ENCODE measurements around the gene MEI1.

The MEI1 gene

DNA sequence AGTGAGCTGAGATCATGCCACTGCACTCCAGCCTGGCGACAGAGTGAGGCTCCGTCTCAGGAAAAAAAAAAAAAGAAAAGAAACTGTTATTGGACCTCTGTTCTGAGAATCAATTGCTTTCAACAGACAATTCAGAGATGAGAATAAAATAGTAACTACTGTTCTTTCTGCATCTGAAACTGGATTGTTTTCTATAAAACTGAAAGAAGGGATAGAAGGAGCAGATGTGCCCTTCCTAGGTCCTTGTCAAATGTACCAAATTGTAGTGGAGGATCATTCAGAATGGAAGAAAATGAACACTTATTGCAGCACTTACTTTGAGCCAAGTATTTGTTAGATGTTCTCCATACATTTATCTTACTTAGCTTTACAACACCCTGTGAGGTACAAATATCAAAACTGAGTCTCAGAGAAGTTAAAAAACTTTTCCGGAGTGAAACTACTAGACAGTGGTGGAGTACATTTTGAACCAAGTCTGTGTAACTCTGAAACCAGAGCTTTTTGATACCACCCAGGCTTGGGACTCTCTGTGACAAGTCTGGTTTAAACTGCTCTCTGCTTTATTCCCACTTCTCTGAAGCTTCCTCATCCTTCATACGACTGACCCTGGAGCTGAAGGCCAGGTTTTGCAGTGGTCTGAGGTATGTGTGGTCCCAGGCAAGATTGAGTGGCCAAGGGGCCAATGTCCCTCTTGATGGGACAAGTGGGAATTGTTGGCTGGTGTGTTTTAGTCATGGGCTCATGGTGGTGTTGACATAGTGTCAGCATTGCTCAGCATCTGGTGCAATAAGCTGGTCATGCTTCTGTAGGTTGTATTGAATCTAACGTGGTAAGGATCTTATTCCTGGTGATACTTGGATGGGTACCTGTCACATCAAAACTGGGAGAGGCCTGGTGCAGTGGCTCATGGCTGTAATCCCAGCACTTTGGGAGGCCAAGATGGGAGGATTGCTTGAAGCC, 53.0 kb downstream of the MEI1 start:
- Mint-ChIP-seq H3K27me3 (ENCODE audit: low read depth) (peaks cover 21% of the 10 kb centered on the region), H3K36me3 (ENCODE audit: low read depth) (no peaks in the 10 kb centered on the region), H3K4me1 (ENCODE audit: low read depth) (peaks cover 2% of the 10 kb centered on the region), H3K4me3 (no peak overlapping the region), H3K9me3 (no peaks in the 10 kb centered on the region), H3K27ac (peak overlapping the region; percentile 34)

DNA sequence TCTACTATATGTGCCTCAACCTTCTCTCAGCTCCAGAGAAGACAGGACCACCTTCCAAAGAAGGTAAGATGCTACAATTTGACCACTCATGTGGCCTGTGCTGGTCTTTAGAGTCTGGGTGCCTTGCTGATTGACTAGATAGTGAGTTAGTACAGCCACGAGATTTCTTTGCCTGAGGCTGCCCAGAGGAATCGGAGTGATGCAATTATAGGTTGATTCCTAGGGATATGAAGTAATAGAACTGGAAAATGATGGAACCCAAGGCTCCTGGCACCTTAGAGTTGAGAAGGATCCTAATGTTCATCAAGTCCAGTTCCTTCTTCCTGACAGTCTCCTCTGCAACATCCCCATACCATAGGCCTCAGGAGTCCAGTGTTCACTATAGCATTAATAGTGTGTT, 54.7 kb downstream of the MEI1 start:
- peaks cover 16% of the 10 kb centered on the region for H3K27me3 Mint-ChIP-seq (ENCODE audit: low read depth)
- H3K36me3 Mint-ChIP-seq (ENCODE audit: low read depth) = no peaks in the 10 kb centered on the region
- H3K9me3 Mint-ChIP-seq = no peaks in the 10 kb centered on the region
- H3K4me3 Mint-ChIP-seq = no peak overlapping the region
- H3K27ac Mint-ChIP-seq = no peak overlapping the region
- H3K4me1 Mint-ChIP-seq (ENCODE audit: low read depth) = peaks cover 2% of the 10 kb centered on the region

DNA sequence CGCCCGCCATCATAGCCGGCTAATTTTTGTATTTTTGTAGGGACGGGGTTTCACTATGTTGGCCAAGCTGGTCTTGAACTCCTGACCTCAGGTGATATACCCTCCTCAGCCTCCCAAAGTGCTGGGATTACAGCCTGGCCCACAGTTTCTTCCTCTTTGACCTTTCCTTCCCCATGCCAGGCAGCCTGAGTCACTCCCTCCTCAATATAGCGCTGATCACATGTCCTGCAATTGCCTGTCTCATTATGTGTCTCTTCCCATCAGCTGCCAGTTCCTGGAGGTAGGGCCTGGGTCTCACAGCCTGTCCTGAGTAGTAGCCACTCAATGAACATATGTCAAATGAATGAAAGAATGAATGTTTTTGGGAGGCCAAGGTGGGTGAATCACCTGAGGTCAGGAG, 58.2 kb downstream of the MEI1 start:
- Mint-ChIP-seq H3K27ac (no peak overlapping the region), H3K4me1 (ENCODE audit: low read depth) (no peaks in the 10 kb centered on the region), H3K36me3 (ENCODE audit: low read depth) (no peaks in the 10 kb centered on the region), H3K4me3 (no peak overlapping the region), H3K9me3 (no peaks in the 10 kb centered on the region), H3K27me3 (ENCODE audit: low read depth) (no peaks in the 10 kb centered on the region)

DNA sequence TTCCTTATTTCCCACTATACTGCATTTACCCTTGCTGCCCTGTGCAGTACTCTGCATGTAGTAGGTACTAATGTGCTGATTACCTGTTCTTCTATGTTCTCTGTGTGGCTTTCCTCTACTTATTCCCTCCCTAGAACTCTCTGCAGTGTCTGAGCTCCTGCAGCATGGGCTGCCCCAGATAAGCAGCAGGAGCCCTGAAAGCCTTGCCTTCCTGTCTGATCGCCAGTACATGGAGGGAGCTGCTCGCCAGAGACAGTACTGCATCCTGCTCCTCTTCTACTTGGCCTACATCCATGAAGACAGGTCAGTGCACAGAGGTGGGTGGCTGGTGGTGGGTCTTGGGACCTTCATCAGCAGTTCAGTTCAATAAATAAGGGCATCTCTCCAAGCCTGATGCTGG, 58.9 kb downstream of the MEI1 start:
- Mint-ChIP-seq H3K4me3 (no peak overlapping the region), H3K9me3 (no peaks in the 10 kb centered on the region), H3K27ac (no peak overlapping the region), H3K27me3 (ENCODE audit: low read depth) (no peaks in the 10 kb centered on the region), H3K4me1 (ENCODE audit: low read depth) (no peaks in the 10 kb centered on the region), H3K36me3 (ENCODE audit: low read depth) (no peaks in the 10 kb centered on the region)

DNA sequence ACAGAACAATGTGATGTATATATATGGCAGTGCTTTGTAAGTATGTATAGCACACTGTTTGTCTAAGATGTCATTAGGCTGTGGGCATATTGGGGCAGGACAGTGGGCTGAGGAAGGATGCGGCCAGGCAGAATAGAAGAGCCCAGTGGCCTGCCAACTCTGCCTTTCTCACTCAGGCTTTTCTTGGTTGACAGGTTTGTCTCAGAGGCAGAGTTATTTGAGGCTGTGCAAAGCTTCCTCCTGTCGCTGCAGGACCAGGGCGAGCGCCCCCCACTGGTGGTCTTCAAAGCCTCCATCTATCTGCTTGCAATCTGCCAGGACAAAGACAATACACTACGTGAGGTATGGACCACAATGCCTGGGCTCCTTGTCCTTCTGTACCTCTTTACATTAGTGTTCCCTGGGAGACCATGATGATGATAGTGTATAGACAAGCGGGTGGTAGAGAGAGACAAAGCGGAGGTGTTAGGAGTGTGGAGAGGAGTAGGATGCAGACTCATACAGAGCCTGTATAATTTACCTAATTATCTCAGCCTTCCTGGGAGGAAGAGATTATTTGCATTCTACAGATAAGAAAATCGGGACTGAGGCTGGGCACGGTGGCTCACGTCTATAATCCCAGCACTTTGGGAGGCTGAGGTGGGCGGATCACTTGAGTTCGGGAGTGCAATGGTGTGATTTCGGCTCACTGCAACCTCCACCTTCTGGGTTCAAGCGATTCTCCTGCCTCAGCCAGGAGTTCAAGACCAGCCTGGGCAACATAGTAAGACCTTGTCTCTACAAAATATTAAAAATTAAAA, 63.9 kb downstream of the MEI1 start:
- peaks cover 2% of the 10 kb centered on the region for H3K4me1 Mint-ChIP-seq (ENCODE audit: low read depth)
- no peak overlapping the region for H3K4me3 Mint-ChIP-seq
- H3K9me3 Mint-ChIP-seq = no peaks in the 10 kb centered on the region
- no peaks in the 10 kb centered on the region for H3K36me3 Mint-ChIP-seq (ENCODE audit: low read depth)
- H3K27me3 Mint-ChIP-seq (ENCODE audit: low read depth) = peaks cover 3% of the 10 kb centered on the region
- H3K27ac Mint-ChIP-seq = no peak overlapping the region

DNA sequence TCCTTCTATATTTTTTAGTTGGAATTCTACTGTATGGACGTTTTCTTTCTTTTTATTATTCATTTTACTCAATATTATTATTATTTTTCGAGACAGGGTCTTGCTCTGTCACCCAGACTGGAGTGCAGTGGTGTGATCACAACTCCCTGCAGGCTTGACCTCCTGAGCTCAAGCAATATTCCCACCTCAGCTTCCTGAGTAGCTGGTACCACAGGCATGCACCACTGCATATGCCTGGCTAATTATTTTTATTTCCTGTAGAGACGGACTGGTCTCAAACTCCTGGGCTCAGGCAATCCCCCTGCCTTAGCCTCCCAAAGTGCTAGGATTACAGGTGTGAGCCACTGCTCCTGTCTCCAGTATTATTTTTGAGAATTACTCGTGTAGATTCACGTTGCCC, 67.2 kb downstream of the MEI1 start:
- Mint-ChIP-seq H3K36me3 (ENCODE audit: low read depth) (no peaks in the 10 kb centered on the region), H3K4me1 (ENCODE audit: low read depth) (peaks cover 9% of the 10 kb centered on the region), H3K4me3 (no peak overlapping the region), H3K27ac (no peak overlapping the region), H3K9me3 (no peaks in the 10 kb centered on the region), H3K27me3 (ENCODE audit: low read depth) (peaks cover 3% of the 10 kb centered on the region)

DNA sequence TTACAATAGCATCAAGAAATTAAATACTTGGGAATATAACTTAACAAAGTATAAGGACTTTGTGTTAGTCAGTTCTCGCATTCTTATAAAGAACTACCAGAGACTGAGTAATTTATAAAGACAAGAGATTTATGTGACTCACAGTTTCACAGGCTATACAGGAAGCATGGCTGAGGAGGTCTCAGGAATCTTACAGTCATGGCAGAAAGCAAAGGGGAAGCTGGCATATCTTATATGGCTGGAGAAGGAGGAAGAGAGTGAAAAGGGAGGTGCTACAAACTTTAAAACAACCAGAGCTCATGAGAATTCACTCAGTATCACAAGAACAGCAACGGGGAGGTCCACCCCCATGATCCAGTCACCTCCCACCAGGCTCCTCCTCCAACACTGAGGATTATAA, 69.1 kb downstream of the MEI1 start:
- Mint-ChIP-seq H3K4me3 (no peak overlapping the region), H3K36me3 (ENCODE audit: low read depth) (no peaks in the 10 kb centered on the region), H3K9me3 (no peaks in the 10 kb centered on the region), H3K4me1 (ENCODE audit: low read depth) (peaks cover 13% of the 10 kb centered on the region), H3K27ac (peak overlapping the region; percentile 58), H3K27me3 (ENCODE audit: low read depth) (peaks cover 3% of the 10 kb centered on the region)

DNA sequence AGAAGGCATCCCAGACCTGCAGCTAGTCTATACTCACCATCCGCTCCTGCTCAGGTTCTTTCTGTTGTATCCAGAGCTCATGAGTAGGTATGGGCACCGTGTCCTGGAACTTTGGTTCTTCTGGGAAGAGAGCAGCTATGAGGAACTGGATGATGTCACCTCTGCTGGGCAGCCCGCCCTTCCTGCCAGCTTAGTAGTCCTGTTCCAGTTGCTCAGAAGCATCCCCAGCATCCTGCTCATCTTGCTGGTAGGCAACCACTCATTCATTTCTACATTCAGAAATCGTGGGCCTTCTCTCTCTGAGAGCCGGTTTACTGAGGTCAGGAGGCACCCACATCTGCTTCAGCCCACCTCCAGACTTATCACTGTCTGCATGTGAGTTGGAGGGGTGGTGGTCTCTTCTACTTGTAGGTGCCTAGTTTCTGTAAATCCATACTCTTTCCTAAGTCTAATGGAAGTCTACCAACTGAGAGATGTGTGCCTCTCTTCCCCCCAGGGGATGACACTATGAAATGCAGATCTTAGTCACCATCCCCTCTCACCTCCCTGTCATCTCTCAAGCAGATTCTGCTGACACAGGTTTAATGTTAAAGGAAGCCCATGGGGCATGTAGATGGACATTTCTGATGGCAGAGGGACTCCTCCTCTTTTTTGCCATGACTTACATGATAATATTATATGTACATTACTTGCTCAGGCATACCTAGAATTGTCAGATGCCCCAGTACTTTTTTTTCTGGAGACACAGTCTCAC, 71.6 kb downstream of the MEI1 start:
- no peaks in the 10 kb centered on the region for H3K9me3 Mint-ChIP-seq
- H3K27me3 Mint-ChIP-seq (ENCODE audit: low read depth) = no peaks in the 10 kb centered on the region
- no peaks in the 10 kb centered on the region for H3K36me3 Mint-ChIP-seq (ENCODE audit: low read depth)
- H3K4me1 Mint-ChIP-seq (ENCODE audit: low read depth) = peaks cover 13% of the 10 kb centered on the region
- no peak overlapping the region for H3K4me3 Mint-ChIP-seq
- H3K27ac Mint-ChIP-seq = no peak overlapping the region

DNA sequence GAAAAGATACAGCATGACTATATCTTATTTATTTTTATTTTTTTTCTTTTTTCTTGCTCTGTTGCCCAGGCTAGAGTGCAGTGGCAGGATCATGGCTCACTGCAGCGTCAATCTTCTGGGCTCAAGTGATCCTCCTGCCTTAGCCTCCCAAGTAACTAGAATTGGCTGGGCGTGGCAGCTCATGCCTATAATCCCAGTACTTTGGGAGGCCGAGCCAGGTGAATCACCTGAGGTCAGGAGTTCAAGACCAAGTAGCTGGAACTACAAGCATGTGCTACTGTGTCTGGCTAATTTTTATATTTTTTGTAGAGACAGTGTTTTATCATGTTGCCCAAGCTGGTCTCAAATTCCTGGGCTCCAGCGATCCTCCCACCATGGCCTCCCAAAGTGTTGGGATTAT, 72.9 kb downstream of the MEI1 start:
- no peaks in the 10 kb centered on the region for H3K36me3 Mint-ChIP-seq (ENCODE audit: low read depth)
- H3K27me3 Mint-ChIP-seq (ENCODE audit: low read depth) = no peaks in the 10 kb centered on the region

DNA sequence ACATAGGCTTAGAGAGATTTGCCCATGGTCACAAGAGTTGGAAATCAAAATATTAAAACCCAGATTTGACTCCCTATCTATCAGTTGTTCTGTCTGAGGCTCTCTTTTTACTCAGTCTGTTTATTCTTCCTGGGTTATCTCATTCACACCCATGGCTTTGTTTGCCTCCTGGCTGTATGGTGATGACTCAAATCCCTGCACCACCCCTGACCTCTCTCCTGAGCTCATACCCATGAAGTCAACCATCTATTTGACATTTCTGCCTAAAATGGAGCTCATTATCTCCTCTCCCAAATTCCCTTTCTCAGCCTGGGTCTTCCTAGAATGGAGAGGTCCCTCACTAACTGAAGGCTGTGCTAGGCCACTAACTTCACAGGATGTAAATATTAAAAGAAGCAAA, 73.3 kb downstream of the MEI1 start:
- no peak overlapping the region for H3K4me3 Mint-ChIP-seq

More for the DNA sequence above, 72.9 kb downstream of the MEI1 start:
- Mint-ChIP-seq H3K4me3 (no peak overlapping the region), H3K4me1 (ENCODE audit: low read depth) (peaks cover 13% of the 10 kb centered on the region), H3K9me3 (no peaks in the 10 kb centered on the region), H3K27ac (no peak overlapping the region)

DNA sequence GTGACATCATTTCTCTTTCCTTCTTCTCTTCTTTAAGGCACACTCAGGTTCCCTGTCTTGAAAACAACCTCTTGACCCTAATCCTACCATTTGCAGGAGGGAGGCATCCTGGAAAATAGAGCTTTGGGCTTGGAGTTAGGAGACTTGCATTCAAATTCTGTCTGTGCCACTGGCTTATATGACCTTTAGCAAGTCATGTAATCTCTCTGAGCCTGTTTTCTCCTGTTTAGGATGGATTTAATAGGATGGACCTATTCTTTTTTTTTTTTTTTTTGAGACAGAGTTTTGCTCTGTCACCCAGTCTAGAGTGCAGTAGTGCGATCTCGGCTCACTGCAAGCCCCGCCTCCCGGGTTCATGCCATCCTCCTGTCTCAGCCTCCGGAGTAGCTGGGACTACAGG, 76.0 kb downstream of the MEI1 start:
- no peaks in the 10 kb centered on the region for H3K27me3 Mint-ChIP-seq (ENCODE audit: low read depth)
- no peaks in the 10 kb centered on the region for H3K36me3 Mint-ChIP-seq (ENCODE audit: low read depth)
- H3K4me3 Mint-ChIP-seq = no peak overlapping the region
- H3K4me1 Mint-ChIP-seq (ENCODE audit: low read depth) = peaks cover 19% of the 10 kb centered on the region
- H3K9me3 Mint-ChIP-seq = no peaks in the 10 kb centered on the region
- no peak overlapping the region for H3K27ac Mint-ChIP-seq

More for the DNA sequence above, 73.3 kb downstream of the MEI1 start:
- Mint-ChIP-seq H3K4me1 (ENCODE audit: low read depth) (peaks cover 13% of the 10 kb centered on the region), H3K27ac (no peak overlapping the region), H3K36me3 (ENCODE audit: low read depth) (no peaks in the 10 kb centered on the region), H3K9me3 (no peaks in the 10 kb centered on the region), H3K27me3 (ENCODE audit: low read depth) (no peaks in the 10 kb centered on the region)

DNA sequence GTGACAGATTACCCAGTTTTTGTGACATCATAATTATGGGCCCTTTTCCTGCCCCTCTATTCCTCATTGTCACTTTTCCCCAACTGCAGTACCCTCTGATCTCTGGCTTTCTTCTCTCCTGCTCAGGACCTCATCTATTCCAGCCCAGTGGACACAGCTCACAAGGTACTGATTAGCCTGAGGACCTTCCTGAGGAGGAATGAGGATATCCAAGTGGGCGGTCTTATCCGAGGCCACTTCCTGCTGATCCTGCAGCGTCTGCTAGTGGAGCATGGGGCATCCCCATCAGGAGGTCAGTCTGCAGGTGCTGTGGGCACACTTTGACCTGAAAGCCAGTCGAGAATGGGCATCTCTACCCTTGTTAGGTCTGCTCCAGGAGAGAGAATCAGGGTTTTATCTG, 76.7 kb downstream of the MEI1 start:
- H3K9me3 Mint-ChIP-seq = no peaks in the 10 kb centered on the region
- no peaks in the 10 kb centered on the region for H3K27me3 Mint-ChIP-seq (ENCODE audit: low read depth)
- H3K4me3 Mint-ChIP-seq = no peak overlapping the region
- H3K4me1 Mint-ChIP-seq (ENCODE audit: low read depth) = peaks cover 21% of the 10 kb centered on the region
- no peak overlapping the region for H3K27ac Mint-ChIP-seq
- no peaks in the 10 kb centered on the region for H3K36me3 Mint-ChIP-seq (ENCODE audit: low read depth)

DNA sequence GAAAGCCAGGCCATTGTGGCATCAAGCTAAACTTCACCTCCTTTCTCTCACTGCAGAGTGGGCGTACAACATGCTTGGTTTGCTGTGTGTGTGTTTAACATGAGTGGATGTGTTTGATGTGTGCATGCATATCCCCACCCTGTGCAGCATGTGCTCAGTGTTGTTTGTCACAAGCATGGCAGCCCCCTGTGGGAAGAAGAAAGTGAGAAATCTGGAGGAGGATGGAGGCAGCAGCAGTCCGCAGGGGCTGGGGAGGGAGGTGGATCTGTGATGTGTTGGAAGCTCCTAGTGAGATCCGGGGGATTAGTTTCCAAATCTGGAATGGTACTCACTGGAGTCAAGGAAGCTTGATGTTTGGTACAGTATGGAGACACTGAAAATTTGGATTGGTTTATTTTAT, 77.1 kb downstream of the MEI1 start:
- Mint-ChIP-seq H3K36me3 (ENCODE audit: low read depth) (no peaks in the 10 kb centered on the region), H3K27ac (no peak overlapping the region)

DNA sequence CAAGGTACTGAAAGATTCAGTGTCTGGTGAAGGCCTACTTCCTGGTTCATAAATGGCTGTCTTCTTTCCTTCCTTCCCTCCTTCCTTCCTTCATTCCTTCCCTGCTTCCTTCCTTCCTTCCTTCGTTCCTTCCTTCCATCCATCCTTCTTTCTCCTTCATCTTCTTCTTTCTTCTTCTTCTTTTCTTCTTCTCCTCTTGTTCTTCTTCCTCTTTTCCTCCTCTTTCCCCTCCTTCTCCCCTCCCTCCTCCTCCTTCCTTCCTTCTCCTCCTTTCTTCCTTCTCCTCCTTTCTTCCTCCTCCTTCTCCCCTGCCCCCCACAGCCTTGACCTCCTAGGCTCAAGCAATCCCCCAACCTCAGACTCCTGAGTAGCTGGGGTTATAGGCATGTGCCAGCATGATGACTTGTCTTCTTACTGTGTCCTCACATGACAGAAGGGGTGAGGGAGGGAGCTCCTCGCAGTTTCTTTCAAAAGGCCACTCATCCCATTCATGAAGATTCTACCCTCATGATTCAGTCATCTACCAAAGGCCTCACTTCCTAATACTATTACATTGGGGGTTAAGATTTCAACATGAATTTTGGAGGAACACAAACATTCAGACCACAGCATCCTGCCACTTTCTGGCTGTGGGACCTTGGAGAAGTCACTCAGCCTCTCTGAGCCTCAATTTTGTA, 78.6 kb downstream of the MEI1 start:
- H3K9me3 Mint-ChIP-seq = no peaks in the 10 kb centered on the region
- no peak overlapping the region for H3K27ac Mint-ChIP-seq
- no peaks in the 10 kb centered on the region for H3K27me3 Mint-ChIP-seq (ENCODE audit: low read depth)
- H3K4me1 Mint-ChIP-seq (ENCODE audit: low read depth) = peaks cover 28% of the 10 kb centered on the region
- H3K36me3 Mint-ChIP-seq (ENCODE audit: low read depth) = peaks cover 1% of the 10 kb centered on the region
- no peak overlapping the region for H3K4me3 Mint-ChIP-seq

More for the DNA sequence above, 77.1 kb downstream of the MEI1 start:
- Mint-ChIP-seq H3K9me3 (no peaks in the 10 kb centered on the region), H3K4me1 (ENCODE audit: low read depth) (peaks cover 23% of the 10 kb centered on the region), H3K27me3 (ENCODE audit: low read depth) (no peaks in the 10 kb centered on the region), H3K4me3 (no peak overlapping the region)
